Hepatocyte (in vitro differentiated cells): ENCODE results near the gene NOD1. TPM values are rescaled to one million over a fixed set of nuclear protein-coding genes. Genes with fewer than 3 reads are reported as not detected.
"Not testable (repeated sequence)": the region's sequence is repeated elsewhere in the genome, so short reads cannot be mapped to it uniquely, and the experiment has no call there.

ENCODE experiments used
- DNase-seq: peaks from one replicate; pipeline ENCODE4 v3.0.0-alpha.2; 2016; ENCODE audit warnings: low spot score
- H2AFZ ChIP-seq: fragments of 200-600 bp; sonication (generic); 2 replicates; pipeline ENCODE4 v1.6.0; 2016; ENCODE audit warnings: antibody characterized with exemption, mild to moderate bottlenecking
- H3K27ac ChIP-seq: fragments of 200-600 bp; sonication (generic); 2 replicates; pipeline ENCODE4 v1.5.1; 2016; ENCODE audit warnings: mild to moderate bottlenecking
- H3K27me3 ChIP-seq: fragments of 200-600 bp; sonication (generic); 2 replicates; pipeline ENCODE4 v1.6.1; 2016
- H3K36me3 ChIP-seq: fragments of 200-600 bp; sonication (generic); replicated peaks from 2 replicates; pipeline ENCODE4 v1.5.1; 2016; ENCODE audit warnings: low read depth; ENCODE audit not compliant: insufficient read depth
- H3K4me1 ChIP-seq: fragments of 200-600 bp; sonication (generic); 2 replicates; pipeline ENCODE4 v1.5.1; 2016; ENCODE audit warnings: mild to moderate bottlenecking, moderate library complexity; ENCODE audit not compliant: insufficient read depth
- H3K4me2 ChIP-seq: fragments of 200-600 bp; sonication (generic); 2 replicates; pipeline ENCODE4 v1.6.0; 2016
- H3K4me3 ChIP-seq: fragments of 200-600 bp; sonication (generic); 2 replicates; pipeline ENCODE4 v1.5.1; 2016; ENCODE audit warnings: mild to moderate bottlenecking
- H3K79me2 ChIP-seq: fragments of 200-600 bp; sonication (generic); 2 replicates; pipeline ENCODE4 v1.6.0; 2017; ENCODE audit warnings: mild to moderate bottlenecking
- H3K9me2 ChIP-seq: fragments of 200-600 bp; sonication (generic); replicated peaks from 2 replicates; pipeline ENCODE4 v1.6.0; 2017; ENCODE audit warnings: mild to moderate bottlenecking; ENCODE audit not compliant: insufficient read depth
- H3K9me3 ChIP-seq: fragments of 200-600 bp; sonication (generic); 2 replicates; pipeline ENCODE4 v1.5.1; 2016; ENCODE audit warnings: low read depth, mild to moderate bottlenecking
- H4K20me1 ChIP-seq: fragments of 200-600 bp; sonication (generic); 2 replicates; pipeline ENCODE4 v1.6.0; 2016; ENCODE audit warnings: mild to moderate bottlenecking; ENCODE audit not compliant: insufficient read depth, poor library complexity, severe bottlenecking
- CTCF ChIP-seq: fragments of 200-600 bp; sonication (generic); IDR thresholded peaks from 2 replicates; pipeline ENCODE4 v1.5.1; 2016; ENCODE audit warnings: antibody characterized with exemption, mild to moderate bottlenecking; ENCODE audit not compliant: poor library complexity
- EZH2 ChIP-seq: fragments of 200-600 bp; sonication (generic); IDR thresholded peaks from 2 replicates; pipeline ENCODE4 v1.6.1; 2016; ENCODE audit warnings: antibody characterized with exemption, mild to moderate bottlenecking, borderline replicate concordance
- EZH2phosphoT487 ChIP-seq: fragments of 200-600 bp; sonication (generic); IDR thresholded peaks from one replicate; pipeline ENCODE4 v1.6.1; 2018; ENCODE audit warnings: antibody characterized with exemption, mild to moderate bottlenecking, low read depth, moderate library complexity; ENCODE audit not compliant: unreplicated experiment, severe bottlenecking
- WGBS: methylation state at CpG from one replicate; pipeline ENCODE4 v1.1.6; 2016; ENCODE audit warnings: low lambda C conversion rate; ENCODE audit errors: missing lambda C conversion rate; 5-methylcytosine and 5-hydroxymethylcytosine counted together
- polyA plus RNA-seq: library from polyadenylated mRNA; unstranded; fragments of >200 nt; fragmentation: Nextera tagmentation; extraction: Ambion mirVana; gene quantifications from 2 replicates; pipeline ENCODE4 v1.2.1, GENCODE V29; 2016
- total RNA-seq: library from RNA; depleted of rRNA; stranded (reverse); fragments of >200 nt; gene quantifications from 2 replicates; pipeline ENCODE4 v1.2.3, GENCODE V29; 2014

Gene NOD1
- total and polyA plus RNA-seq, 2 experiments from 2014 or later: 3.0 to 6.1 TPM

DNA sequence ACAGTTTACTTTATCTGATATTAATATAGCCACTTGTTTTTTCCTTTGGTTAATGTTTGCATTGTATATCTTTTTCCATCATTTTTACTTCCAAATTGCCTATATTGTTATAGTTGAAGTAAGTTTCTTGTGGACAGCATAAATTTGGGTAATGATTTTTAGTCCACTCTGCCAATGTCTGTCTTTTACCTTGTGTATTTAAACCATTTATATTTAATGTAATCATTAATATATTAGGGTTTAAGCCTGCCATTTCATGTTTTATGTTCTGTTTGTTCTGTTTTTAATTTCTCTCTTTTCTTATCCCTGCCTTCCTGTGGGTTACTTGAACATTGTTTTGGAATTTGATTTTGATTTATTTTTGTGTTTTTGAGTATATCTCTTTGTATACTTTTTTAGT lies 12.8 kb upstream of the NOD1 start:
- no peaks in the 10 kb centered on the region for H3K79me2 ChIP-seq
- H3K9me2 ChIP-seq: no peaks in the 10 kb centered on the region
- H3K9me3 ChIP-seq: peaks cover 3% of the 10 kb centered on the region
- TF ChIP-seq EZH2: no peak
- TF ChIP-seq CTCF: no peak
- no peak for TF ChIP-seq EZH2phosphoT487
- no peaks in the 10 kb centered on the region for H3K4me1 ChIP-seq
- H3K27me3 ChIP-seq: no peaks in the 10 kb centered on the region
- no peaks in the 10 kb centered on the region for H3K36me3 ChIP-seq
- H3K4me2 ChIP-seq: no peak overlapping the region
- no peak overlapping the region for H2AFZ ChIP-seq
- no peaks in the 10 kb centered on the region for H4K20me1 ChIP-seq
- no peak for DNase-seq
- H3K4me3 ChIP-seq: no peak overlapping the region
- H3K27ac ChIP-seq: no peak overlapping the region

- no peak overlapping the region for H3K4me3 ChIP-seq
- 81% methylated on average over 1 of the region's 1 CpG for WGBS
Measured at GRCh38 chr7:30487371-30487770, 8.8 kb upstream of the NOD1 start.

DNA sequence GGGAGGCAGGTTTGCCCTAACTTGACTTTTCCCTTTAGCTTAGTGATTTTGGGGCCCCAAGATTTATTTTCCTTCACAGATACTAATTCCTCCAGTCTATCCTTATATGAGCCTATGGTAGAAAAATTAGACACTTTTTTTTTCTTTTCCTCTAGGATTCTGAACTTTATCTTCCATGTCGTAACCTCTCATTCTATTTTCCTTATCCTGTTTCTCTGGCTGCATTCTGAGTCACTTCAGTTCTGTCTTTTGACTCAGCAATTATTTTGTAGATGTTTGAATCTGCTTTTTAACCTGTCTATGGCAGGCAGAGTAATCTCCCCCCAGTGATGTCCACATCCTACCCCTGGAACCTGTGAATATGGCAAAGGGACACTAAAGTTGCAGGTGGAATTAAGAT lies 7.1 kb upstream of the NOD1 start:
- DNase-seq: no peak
- H3K79me2 ChIP-seq: no peaks in the 10 kb centered on the region
- no peaks in the 10 kb centered on the region for H4K20me1 ChIP-seq
- no peak for TF ChIP-seq EZH2
- no peak for TF ChIP-seq CTCF
- no peak for TF ChIP-seq EZH2phosphoT487
- no peaks in the 10 kb centered on the region for H3K36me3 ChIP-seq
- no peak overlapping the region for H3K27ac ChIP-seq
- WGBS: 97% methylated on average over 1 of the region's 1 CpG
- no peaks in the 10 kb centered on the region for H3K9me2 ChIP-seq
- no peak overlapping the region for H3K4me3 ChIP-seq
- no peaks in the 10 kb centered on the region for H3K27me3 ChIP-seq
- no peak overlapping the region for H2AFZ ChIP-seq
- H3K4me2 ChIP-seq: no peak overlapping the region
- H3K4me1 ChIP-seq: no peaks in the 10 kb centered on the region
- no peaks in the 10 kb centered on the region for H3K9me3 ChIP-seq

More at GRCh38 chr7:30487371-30487770, 8.8 kb upstream of the NOD1 start:
- no peaks in the 10 kb centered on the region for H3K9me2 ChIP-seq
- H2AFZ ChIP-seq: no peak overlapping the region
- H3K27me3 ChIP-seq: no peaks in the 10 kb centered on the region
- no peaks in the 10 kb centered on the region for H3K79me2 ChIP-seq
- H3K4me1 ChIP-seq: no peaks in the 10 kb centered on the region
- H3K9me3 ChIP-seq: peaks cover 3% of the 10 kb centered on the region
- H3K4me2 ChIP-seq: no peak overlapping the region
- TF ChIP-seq CTCF: no peak
- TF ChIP-seq EZH2: no peak
- no peak for TF ChIP-seq EZH2phosphoT487
- H3K27ac ChIP-seq: no peak overlapping the region
- no peaks in the 10 kb centered on the region for H4K20me1 ChIP-seq
- H3K36me3 ChIP-seq: no peaks in the 10 kb centered on the region
- DNase-seq: no peak

DNA sequence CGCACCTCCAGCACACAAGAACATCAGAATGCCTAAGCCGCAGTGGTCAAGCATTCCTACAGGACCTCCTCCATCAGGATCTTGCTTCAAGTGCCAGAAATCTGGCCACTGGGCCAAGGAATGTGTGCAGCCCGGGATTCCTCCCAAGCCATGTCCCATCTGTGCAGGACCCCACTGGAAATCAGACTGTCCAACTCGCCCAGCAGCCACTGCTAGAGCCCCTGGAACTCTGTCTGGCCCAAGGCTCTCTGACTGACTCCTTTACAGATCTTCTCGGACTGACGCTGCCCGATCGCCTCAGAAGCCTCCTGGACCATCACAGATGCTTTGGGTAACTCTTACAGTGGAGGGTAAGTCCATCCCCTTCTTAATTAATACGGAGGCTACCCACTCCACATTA lies 2.8 kb upstream of the NOD1 start:
- H3K27me3 ChIP-seq, H4K20me1 ChIP-seq, H3K36me3 ChIP-seq, H2AFZ ChIP-seq, H3K9me3 ChIP-seq, H3K4me2 ChIP-seq, H3K79me2 ChIP-seq, H3K27ac ChIP-seq, H3K4me3 ChIP-seq, DNase-seq, H3K9me2 ChIP-seq: not testable (repeated sequence)
- peaks cover 18% of the 10 kb centered on the region for H3K4me1 ChIP-seq
- WGBS: 95% methylated on average over 9 of the region's 9 CpGs
